Smooth muscle cell (in vitro differentiated cells): ENCODE data around the gene MAP3K9. TPM values are rescaled to one million over a fixed set of nuclear protein-coding genes. Genes with fewer than 3 reads are reported as not detected.

Experiments
- DNase-seq: peaks from one replicate; lab custom pipeline; 2025; ENCODE audit not compliant: unreplicated experiment; lab: John Stamatoyannopoulos, UW
- H2AFZ ChIP-seq: fragments of 200-600 bp; sonication (generic); 2 replicates; pipeline ENCODE4 v1.6.0; 2016; ENCODE audit warnings: antibody characterized with exemption, low read depth, mild to moderate bottlenecking
- H3F3A ChIP-seq: fragments of 200-600 bp; sonication (generic); 2 replicates; pipeline ENCODE4 v1.6.0; 2017; ENCODE audit warnings: antibody characterized with exemption, low read depth
- H3K27ac ChIP-seq: fragments of 200-600 bp; sonication (generic); 2 replicates; pipeline ENCODE4 v1.5.1; 2016; ENCODE audit warnings: low read depth, mild to moderate bottlenecking
- H3K27me3 ChIP-seq: fragments of 200-600 bp; sonication (generic); 2 replicates; pipeline ENCODE4 v1.6.1; 2016; ENCODE audit warnings: low read depth, mild to moderate bottlenecking
- H3K36me3 ChIP-seq: fragments of 200-600 bp; sonication (generic); 2 replicates; pipeline ENCODE4 v1.5.1; 2016; ENCODE audit warnings: low read depth
- H3K4me1 ChIP-seq: fragments of 200-600 bp; sonication (generic); 2 replicates; pipeline ENCODE4 v1.5.1; 2016; ENCODE audit warnings: low read depth
- H3K4me2 ChIP-seq: fragments of 200-600 bp; sonication (generic); 2 replicates; pipeline ENCODE4 v1.6.0; 2016; ENCODE audit warnings: mild to moderate bottlenecking
- H3K4me3 ChIP-seq: fragments of 200-600 bp; sonication (generic); 2 replicates; pipeline ENCODE4 v1.5.1; 2016; ENCODE audit warnings: mild to moderate bottlenecking
- H3K79me2 ChIP-seq: fragments of 200-600 bp; sonication (generic); 2 replicates; pipeline ENCODE4 v1.6.0; 2016; ENCODE audit warnings: low read depth, mild to moderate bottlenecking
- H3K9ac ChIP-seq: fragments of 200-600 bp; sonication (generic); 2 replicates; pipeline ENCODE4 v1.6.0; 2016; ENCODE audit warnings: low read depth
- H3K9me3 ChIP-seq: fragments of 200-600 bp; sonication (generic); replicated peaks from 2 replicates; pipeline ENCODE4 v1.5.1; 2016; ENCODE audit warnings: low read depth
- H4K20me1 ChIP-seq: fragments of 200-600 bp; sonication (generic); 2 replicates; pipeline ENCODE4 v1.6.0; 2016; ENCODE audit warnings: low read depth
- CTCF ChIP-seq: fragments of 200-600 bp; sonication (generic); IDR thresholded peaks from 2 replicates; pipeline ENCODE4 v1.5.1; 2017; ENCODE audit warnings: borderline replicate concordance, mild to moderate bottlenecking, antibody characterized with exemption; ENCODE audit not compliant: insufficient read depth, poor library complexity, severe bottlenecking
- WGBS: methylation state at CpG from one replicate; pipeline ENCODE4 v1.1.7; 2016; ENCODE audit warnings: low lambda C conversion rate; 5-methylcytosine and 5-hydroxymethylcytosine counted together
- polyA plus RNA-seq: library from polyadenylated mRNA; unstranded; fragments of >200 nt; fragmentation: Nextera tagmentation; extraction: Ambion mirVana; gene quantifications from 2 replicates; pipeline ENCODE4 v1.2.1, GENCODE V29; 2016
- total RNA-seq: library from RNA; depleted of rRNA; stranded (reverse); fragments of >200 nt; gene quantifications from 2 replicates; pipeline ENCODE4 v1.2.3, GENCODE V29; 2014

The MAP3K9 gene
- total and polyA plus RNA-seq, 2 experiments from 2014 or later: 0.22 to 2.4 TPM

GRCh38 chr14:70833884-70834283 lies 24.6 kb upstream of the MAP3K9 start:
- H3K4me3 ChIP-seq: no peak overlapping the region
- H3K9me3 ChIP-seq: no peaks in the 10 kb centered on the region
- H3K27ac ChIP-seq: no peak overlapping the region
- no peak overlapping the region for H3K9ac ChIP-seq
- H3K79me2 ChIP-seq: no peaks in the 10 kb centered on the region
- H3F3A ChIP-seq: no peaks in the 10 kb centered on the region
- DNase-seq: no peak
- no peaks in the 10 kb centered on the region for H4K20me1 ChIP-seq
- H3K4me1 ChIP-seq: no peaks in the 10 kb centered on the region
- no peak overlapping the region for H2AFZ ChIP-seq
- no peak overlapping the region for H3K4me2 ChIP-seq
- no peak for TF ChIP-seq CTCF
- 96% methylated on average over 5 of the region's 5 CpGs for WGBS
- no peaks in the 10 kb centered on the region for H3K27me3 ChIP-seq
- no peaks in the 10 kb centered on the region for H3K36me3 ChIP-seq

- H3K4me3 ChIP-seq: no peak overlapping the region
- H4K20me1 ChIP-seq: no peaks in the 10 kb centered on the region
- H3K27me3 ChIP-seq: no peaks in the 10 kb centered on the region
- H3K36me3 ChIP-seq: no peaks in the 10 kb centered on the region
- no peak for DNase-seq
- H3K4me1 ChIP-seq: no peaks in the 10 kb centered on the region
- no peaks in the 10 kb centered on the region for H3K79me2 ChIP-seq
- no peak overlapping the region for H3K9ac ChIP-seq
- H3K9me3 ChIP-seq: no peaks in the 10 kb centered on the region
- no peak overlapping the region for H3K27ac ChIP-seq
- WGBS: 51% methylated on average over 16 of the region's 16 CpGs
- peak overlapping the region; percentile 53 for H3K4me2 ChIP-seq
- no peak for TF ChIP-seq CTCF
- H2AFZ ChIP-seq: peak overlapping the region; percentile 63
- no peaks in the 10 kb centered on the region for H3F3A ChIP-seq
Observed at GRCh38 chr14:70832561-70833305, 23.4 kb upstream of the MAP3K9 start.

DNA sequence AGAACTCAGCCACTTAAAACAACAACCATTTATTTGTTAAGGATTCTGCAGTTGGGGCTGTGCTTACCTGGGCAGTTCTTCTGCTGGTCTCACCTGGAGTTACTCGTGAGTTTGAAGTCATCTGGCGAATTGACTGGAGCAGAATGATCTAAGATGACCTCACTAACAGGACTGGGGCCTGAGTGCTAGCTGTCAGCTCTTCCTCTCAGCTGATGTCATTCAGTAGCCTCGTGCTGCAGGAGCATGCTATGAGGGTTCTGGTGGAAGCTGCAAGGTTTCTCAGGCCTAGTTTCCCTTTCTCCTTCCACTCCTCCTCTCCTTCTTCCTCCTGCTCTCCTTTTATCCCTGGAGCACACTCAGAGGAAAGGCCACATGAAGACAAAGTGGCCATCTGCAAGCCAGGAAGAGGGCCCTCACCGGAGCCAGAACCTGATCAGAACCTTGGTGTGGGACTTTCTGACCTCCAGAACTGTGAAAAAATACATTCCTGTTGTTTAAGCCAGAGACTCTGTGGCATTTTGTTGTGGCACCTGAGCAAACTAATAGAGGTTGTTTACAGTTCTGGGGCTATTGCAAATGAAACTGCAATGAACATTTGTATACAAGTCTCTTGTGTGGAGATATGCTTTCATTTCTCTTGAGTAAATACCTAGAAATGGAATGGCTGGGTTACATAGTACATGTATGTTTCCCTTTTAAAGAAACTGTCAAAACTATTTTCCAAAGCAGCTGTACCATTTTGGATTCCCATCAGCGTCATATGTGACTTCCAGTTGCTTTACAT lies 21.9 kb upstream of the MAP3K9 start:
- Histone ChIP-seq H3K4me3 (no peak overlapping the region), H3K9me3 (no peaks in the 10 kb centered on the region), H4K20me1 (no peaks in the 10 kb centered on the region), H3K4me2 (no peak overlapping the region), H3F3A (no peaks in the 10 kb centered on the region), H3K79me2 (no peaks in the 10 kb centered on the region), H3K36me3 (no peaks in the 10 kb centered on the region), H2AFZ (no peak overlapping the region), H3K27ac (no peak overlapping the region), H3K27me3 (no peaks in the 10 kb centered on the region), H3K9ac (no peak overlapping the region), H3K4me1 (no peaks in the 10 kb centered on the region)
- DNase-seq: no peak
- no peak for TF ChIP-seq CTCF
- WGBS: 57% methylated on average over 5 of the region's 5 CpGs
